Measurements from ENCODE around the gene GMDS. TPM values are rescaled to one million over a fixed set of nuclear protein-coding genes. Genes with fewer than 3 reads are reported as not detected.

GMDS gene
- total RNA-seq, 1 experiment from 2014 or later, result 5.4 TPM

DNA sequence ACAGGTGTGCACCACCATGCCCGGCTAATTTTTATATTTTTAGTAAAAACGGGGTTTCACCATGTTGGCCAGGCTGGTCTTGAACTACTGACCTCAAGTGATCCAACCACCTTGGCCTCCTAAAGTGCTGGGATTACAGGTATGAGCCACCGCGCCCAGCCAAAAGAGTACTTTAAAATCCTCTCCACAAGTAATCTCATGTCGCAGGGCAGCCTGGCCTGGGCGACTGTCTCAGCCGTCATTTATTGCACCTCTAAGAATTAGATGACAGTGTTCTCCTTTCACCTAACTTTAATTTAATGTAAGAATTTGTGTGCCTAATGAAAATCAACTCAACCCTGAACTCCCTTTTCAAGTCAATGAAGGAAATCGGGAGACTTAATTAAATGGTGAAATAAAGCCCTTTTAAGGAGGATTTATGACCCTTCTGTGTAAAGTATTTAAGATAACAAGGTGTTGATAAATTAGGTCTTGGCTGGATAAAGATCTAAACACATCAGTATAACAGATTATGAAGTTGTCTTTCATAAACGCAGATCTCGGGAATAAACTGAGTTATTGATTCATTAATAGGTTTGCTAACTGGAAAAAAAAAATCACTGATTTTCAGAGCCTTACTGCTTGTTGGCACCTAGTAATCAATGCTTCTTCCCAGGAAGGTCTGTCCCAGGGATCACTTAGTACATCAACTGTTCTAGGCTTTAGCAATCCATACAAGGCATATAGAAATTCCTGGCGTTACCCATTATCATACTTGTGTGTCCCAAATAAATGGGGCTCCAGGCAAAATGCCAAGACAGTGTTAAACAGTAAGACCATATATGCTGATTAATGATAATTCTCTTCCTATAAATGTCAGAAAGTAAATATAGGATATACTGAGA is 209.3 kb downstream of the GMDS start:
- DNase-seq (ENCODE audit: low spot score), result no peak

- DNase-seq (ENCODE audit: low spot score), result no peak
Measured at GRCh38 chr6:2035046-2035445, 210.4 kb downstream of the GMDS start.

- no peak for DNase-seq (ENCODE audit: low spot score)
Measured at GRCh38 chr6:2034256-2034655, 211.1 kb downstream of the GMDS start.

GRCh38 chr6:2033544-2033943 is 211.9 kb downstream of the GMDS start:
- no peak for DNase-seq (ENCODE audit: low spot score)

- no peak for DNase-seq (ENCODE audit: low spot score)
Measured at GRCh38 chr6:2030682-2031244, 214.6 kb downstream of the GMDS start.

- no peak for DNase-seq (ENCODE audit: low spot score)
Measured at GRCh38 chr6:2029952-2030351, 215.5 kb downstream of the GMDS start.

DNA sequence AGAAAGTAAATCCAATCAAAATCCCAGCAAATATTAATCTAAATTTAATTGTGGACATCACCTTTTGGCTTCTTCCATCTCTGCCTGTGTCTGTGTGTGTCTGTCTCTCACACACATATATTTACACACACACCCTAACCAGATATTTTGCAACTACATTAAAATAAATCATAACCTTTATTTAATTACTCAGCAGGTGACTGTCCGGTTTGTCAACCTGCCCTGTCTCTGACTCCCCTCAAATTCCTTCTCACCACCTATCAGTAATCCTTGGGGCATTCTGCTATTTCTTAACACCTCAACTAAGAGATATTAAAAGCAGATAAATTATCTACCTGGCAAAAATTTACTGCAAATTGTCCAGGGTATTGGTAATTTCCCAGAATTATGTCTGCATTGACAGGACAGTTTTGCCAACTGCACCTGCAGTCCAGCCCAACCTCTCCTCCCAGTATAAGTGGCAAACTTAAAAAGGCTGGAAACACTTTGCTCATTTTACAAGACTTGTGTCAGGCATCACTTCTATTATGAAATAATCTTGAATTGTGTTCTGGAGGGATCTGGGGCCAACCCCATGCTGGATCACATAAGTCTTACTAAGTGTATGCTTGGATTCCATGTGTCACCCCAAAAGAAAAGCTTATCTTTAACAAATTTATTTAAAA is 216.1 kb downstream of the GMDS start:
- DNase-seq (ENCODE audit: low spot score), result no peak

DNA sequence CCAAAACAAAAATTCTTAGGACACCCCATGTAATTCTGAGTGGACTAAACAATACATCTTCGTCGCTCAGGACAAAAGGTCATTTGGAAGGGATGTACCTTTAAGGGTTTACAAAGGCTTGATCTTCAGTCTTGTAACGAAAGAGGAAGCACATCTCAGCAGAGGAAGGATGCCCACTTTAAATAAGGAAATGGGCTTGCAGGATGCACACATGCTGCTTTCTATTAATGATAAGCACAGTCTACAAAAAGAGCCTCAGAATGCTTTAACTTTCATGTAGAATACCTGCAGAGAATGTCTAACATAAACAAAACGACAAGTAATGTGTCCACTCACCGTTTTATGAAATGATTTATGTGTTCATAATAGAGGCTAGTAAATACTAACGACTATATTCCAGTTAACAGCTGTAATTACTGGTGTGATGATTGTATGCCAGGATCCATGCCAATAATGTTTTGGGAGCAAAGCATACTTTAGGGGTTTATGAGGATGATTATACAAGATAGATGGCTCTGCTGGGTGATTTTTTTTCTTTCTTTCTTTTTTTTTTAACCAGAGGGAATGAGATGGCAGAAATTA is 216.9 kb downstream of the GMDS start:
- peak; percentile 52 for DNase-seq (ENCODE audit: low spot score)

- no peak for DNase-seq (ENCODE audit: low spot score)
Measured at GRCh38 chr6:2026133-2026532, 219.3 kb downstream of the GMDS start.

- peak; percentile 76 for DNase-seq (ENCODE audit: low spot score)
Measured at GRCh38 chr6:2021713-2022125, 223.7 kb downstream of the GMDS start.

DNA sequence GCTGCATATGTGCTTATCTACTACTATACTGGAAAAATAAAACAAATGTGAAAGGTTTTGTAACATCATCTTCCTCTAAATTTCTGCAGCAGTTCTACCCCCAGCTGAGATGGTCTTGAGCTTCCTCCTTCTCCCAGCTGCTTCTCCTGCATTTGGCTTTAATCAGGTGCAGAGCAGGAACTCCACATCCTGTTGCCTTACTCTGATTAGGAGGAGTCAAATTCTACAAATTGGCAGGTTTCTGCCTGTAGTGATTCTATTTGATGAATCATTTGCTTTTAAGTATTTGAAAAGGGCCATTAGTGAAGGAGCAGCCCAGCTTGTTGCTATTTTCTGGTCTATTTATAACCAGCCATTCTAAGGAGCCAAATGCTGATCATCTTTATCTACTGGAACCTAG is 224.5 kb downstream of the GMDS start:
- peak; percentile 51 for DNase-seq (ENCODE audit: low spot score)

- DNase-seq (ENCODE audit: low spot score), result no peak
Measured at GRCh38 chr6:2019051-2019450, 226.4 kb downstream of the GMDS start.

DNA sequence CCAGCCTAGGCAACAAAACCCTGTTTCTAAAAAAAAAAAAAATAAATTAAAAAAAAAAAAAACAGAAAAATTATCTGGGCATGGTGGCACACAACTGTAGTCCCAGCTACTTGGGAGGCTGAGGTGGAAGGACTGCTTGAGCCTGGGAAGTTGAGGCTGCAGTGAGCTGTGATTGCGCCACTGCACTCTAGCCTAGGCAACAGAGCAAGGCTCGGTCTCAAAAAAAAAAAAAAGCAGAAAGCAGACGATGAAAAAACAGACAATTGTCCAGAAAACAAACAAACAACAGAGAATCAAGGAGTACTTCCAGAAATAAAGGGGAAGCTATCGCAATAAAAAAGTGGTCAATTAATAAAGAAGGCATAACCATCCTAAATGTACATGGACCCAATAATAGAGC is 229.4 kb downstream of the GMDS start:
- DNase-seq (ENCODE audit: low spot score), result no peak

DNA sequence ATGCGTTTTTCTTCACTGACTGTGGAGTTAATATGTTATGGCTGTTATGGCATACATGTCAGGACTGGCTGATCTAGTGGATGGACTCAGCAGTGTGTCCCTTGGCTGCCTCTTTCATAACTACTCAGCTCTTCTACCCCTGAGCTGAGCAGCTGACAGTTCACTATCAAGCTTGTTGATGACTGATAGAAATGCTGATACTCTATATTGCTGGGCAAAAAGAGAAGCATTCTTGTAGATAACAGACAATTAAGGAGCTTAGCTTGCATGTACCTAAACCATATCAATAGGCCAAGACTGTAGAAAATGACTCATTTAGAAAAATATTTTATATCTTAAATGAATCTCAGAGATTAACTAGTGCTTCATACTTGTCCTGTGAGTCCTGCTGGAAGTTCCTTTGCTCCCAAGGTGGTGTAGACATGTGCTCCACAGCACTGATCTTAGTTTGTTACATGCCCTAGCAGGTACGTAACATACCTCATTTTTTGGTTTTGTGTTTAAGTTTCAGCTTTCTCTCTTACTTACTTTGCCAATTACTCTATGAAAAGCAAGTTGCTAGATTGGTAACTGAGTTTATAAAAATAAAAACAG is 236.9 kb downstream of the GMDS start:
- DNase-seq (ENCODE audit: low spot score), result no peak

DNA sequence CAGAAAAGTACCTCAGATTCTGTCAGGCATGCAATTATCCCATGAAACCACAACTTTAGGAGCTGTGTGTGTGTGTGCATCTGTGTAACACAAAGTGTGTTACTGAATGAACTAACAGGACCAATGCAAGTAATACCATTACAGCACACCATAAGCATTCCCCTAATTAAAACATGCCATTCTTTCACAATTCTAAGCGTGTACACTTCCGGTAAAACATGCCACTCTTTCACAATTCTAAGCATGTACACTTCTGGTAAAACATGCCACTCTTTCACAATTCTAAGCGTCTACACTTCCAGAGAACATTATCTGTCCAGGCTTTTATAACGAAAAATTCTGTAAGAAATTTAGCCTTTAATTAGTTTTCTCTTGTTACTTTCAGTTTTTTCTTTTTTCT is 238.2 kb downstream of the GMDS start:
- no peak for DNase-seq (ENCODE audit: low spot score)

DNA sequence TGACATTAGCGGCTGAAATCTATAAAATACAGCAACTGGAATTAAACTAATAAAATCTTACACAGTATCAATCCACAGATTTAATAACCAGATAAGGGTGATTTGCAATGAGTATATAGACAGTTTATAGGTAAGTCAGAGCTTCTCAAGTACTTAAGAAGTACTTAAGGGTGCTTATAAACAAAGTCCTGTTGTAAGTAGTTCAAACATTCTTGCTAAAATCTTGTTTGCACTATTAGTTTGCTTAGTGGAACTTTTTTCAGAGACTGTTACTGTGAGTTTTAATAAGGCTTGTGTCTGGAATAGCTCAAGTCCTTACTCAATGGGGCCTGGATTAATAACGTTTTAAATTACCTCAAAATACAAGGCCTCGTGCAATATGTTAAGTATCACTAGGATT is 240.5 kb downstream of the GMDS start:
- no peak for DNase-seq (ENCODE audit: low spot score)

DNA sequence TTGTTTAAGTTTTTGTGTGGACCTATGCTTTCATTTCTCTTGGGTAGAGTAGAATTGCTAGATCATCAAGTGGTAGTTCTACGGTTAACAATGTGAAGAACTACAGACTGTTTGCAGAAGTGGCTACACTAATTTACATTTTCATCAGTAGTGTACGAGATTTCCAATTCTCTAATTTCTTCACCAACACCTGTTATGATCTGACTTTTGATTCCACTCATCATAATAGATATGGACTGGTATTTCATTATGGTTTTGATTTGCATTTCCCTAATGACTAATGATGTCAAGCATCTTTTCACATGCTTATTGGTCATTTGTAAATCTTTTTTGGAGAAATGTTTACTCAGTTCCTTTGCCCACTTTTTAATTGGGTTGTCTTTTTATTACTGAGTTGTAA is 244.4 kb downstream of the GMDS start:
- DNase-seq (ENCODE audit: low spot score), result no peak

GRCh38 chr6:1997702-1998101 is 247.7 kb downstream of the GMDS start:
- no peak for DNase-seq (ENCODE audit: low spot score)

DNA sequence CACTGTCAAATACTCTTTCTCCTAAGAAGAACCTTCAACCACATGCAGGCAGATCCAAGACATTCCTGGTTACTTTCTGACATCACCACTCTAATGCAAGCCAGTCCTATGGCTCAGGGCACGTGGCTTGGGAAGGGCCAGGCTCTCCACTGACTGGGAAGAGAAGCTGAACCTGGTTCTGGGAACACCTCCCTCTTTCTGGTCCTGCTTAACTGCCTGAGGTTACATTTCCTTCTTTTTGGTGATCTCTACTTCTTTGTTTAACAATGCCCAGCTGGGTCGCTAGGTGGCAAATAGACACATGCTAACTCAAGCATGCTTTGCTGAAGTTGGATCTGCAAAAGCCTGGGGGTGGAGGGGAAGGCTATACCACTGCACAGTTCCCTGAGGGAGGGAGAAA is 249.8 kb downstream of the GMDS start:
- DNase-seq (ENCODE audit: low spot score), result no peak

- DNase-seq (ENCODE audit: low spot score), result peak; percentile 22
Measured at GRCh38 chr6:1993042-1993441, 252.4 kb downstream of the GMDS start.

GRCh38 chr6:1991332-1991878 is 254.0 kb downstream of the GMDS start:
- DNase-seq (ENCODE audit: low spot score), result no peak

DNA sequence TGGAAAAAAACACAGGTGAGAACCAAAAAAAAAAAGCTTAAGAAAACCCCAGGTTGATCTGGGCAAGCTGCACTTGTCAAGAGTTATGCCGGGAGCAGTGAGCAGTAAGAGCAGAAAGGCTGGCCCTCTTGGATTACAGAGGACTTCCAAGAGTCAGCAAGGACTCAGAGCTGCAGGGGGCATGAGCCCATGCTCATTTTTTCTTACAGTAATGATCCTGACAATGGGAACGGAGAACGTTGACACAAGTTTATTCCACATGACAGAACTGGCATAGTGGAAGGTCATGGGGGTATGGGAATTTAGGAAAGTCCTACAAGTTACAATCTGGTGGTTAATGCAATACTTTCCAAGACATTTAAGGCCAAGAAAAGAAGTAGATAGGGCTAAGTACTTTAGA is 256.6 kb downstream of the GMDS start:
- DNase-seq (ENCODE audit: low spot score), result no peak
